ENCODE measurements around the gene MAP3K2. TPM values are rescaled to one million over a fixed set of nuclear protein-coding genes. Genes with fewer than 3 reads are reported as not detected.
"Not testable (repeated sequence)": the region's sequence is repeated elsewhere in the genome, so short reads cannot be mapped to it uniquely, and the experiment has no call there.

MAP3K2 gene
- total and polyA plus RNA-seq, 2 experiments from 2014 or later = 10.2 to 23.5 TPM

DNA sequence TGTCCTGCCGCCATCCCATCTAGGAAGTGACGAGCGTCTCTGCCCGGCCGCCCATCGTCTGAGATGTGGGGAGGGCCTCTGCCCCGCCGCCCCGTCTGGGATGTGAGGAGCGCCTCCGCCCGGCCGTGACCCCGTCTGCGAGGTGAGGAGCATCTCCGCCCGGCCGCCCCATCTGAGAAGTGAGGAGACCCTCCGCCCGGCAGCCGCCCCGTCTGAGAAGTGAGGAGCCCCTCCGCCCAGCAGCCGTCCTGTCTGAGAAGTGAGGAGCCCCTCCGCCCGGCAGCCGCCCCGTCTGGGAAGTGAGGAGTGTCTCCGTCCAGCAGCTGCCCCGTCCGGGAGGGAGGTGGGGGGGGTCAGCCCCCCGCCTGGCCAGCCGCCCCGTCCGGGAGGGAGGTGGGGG lies 34.6 kb downstream of the MAP3K2 start:
- H3K27ac ChIP-seq (ENCODE audit: low read depth); H3K27ac Mint-ChIP-seq; H3K9me2 ChIP-seq (ENCODE audit: insufficient read depth); H3F3A ChIP-seq (replicated peaks; ENCODE audit: low read depth); H3K4me3 Mint-ChIP-seq; H3K27me3 Mint-ChIP-seq (ENCODE audit: insufficient read depth, low read depth, poor library complexity); H3K4me1 Mint-ChIP-seq; DNase-seq (ENCODE audit: low spot score); H3K4me1 ChIP-seq (ENCODE audit: insufficient read depth); H3K4me2 ChIP-seq; H2AFZ ChIP-seq; H3K36me3 Mint-ChIP-seq (ENCODE audit: low read depth); H3K4me3 ChIP-seq; H3K27me3 ChIP-seq (ENCODE audit: insufficient read depth); H3K36me3 ChIP-seq (ENCODE audit: insufficient read depth); H4K20me1 ChIP-seq (replicated peaks; ENCODE audit: insufficient read depth); ATAC-seq: not testable (repeated sequence)
- H3K9me3 Mint-ChIP-seq = peaks cover 10% of the 10 kb centered on the region; the same call in 2 of the 3 replicates
- H3K79me2 ChIP-seq (replicated peaks; ENCODE audit: insufficient read depth) = peaks cover 78% of the 10 kb centered on the region

- ATAC-seq = no peak
- Histone ChIP-seq H3K4me2 (no peak overlapping the region), H3K36me3 (ENCODE audit: insufficient read depth) (no peaks in the 10 kb centered on the region), H2AFZ (no peak overlapping the region), H3K27me3 (ENCODE audit: insufficient read depth) (no peaks in the 10 kb centered on the region), H3K4me1 (ENCODE audit: insufficient read depth) (no peaks in the 10 kb centered on the region; the same call in 1 of the 2 replicates), H3K9me2 (ENCODE audit: insufficient read depth) (no peaks in the 10 kb centered on the region), H4K20me1 (replicated peaks; ENCODE audit: insufficient read depth) (peaks cover 6% of the 10 kb centered on the region; the same call in 1 of the 2 replicates), H3K79me2 (replicated peaks; ENCODE audit: insufficient read depth) (peaks cover 78% of the 10 kb centered on the region), H3F3A (replicated peaks; ENCODE audit: low read depth) (no peaks in the 10 kb centered on the region), H3K4me3 (no peak overlapping the region), H3K27ac (ENCODE audit: low read depth) (no peak overlapping the region)
- peaks cover 2% of the 10 kb centered on the region; the same call in 2 of the 3 replicates for H3K4me1 Mint-ChIP-seq
- H3K27me3 Mint-ChIP-seq (ENCODE audit: insufficient read depth, low read depth, poor library complexity) = no peaks in the 10 kb centered on the region
- no peak overlapping the region for H3K27ac Mint-ChIP-seq
- no peak overlapping the region for H3K4me3 Mint-ChIP-seq
- DNase-seq (ENCODE audit: low spot score) = no peak
- H3K36me3 Mint-ChIP-seq (ENCODE audit: low read depth) = peaks cover 9% of the 10 kb centered on the region; the same call in 2 of the 3 replicates
- TF ChIP-seq POLR2AphosphoS5 (IDR thresholded peaks at IDR 0.05; ENCODE audit: low read depth) (no peak), JUNB (IDR thresholded peaks at IDR 0.05; ENCODE audit: unreplicated experiment) (no peak), ZNF331 (CRISPR knock-in tag; IDR thresholded peaks at IDR 0.05; ENCODE audit: low read depth) (no peak)
- H3K9me3 Mint-ChIP-seq = peaks cover 10% of the 10 kb centered on the region; the same call in 2 of the 3 replicates
Observed at GRCh38 chr2:127351603-127352002, 36.2 kb downstream of the MAP3K2 start.

DNA sequence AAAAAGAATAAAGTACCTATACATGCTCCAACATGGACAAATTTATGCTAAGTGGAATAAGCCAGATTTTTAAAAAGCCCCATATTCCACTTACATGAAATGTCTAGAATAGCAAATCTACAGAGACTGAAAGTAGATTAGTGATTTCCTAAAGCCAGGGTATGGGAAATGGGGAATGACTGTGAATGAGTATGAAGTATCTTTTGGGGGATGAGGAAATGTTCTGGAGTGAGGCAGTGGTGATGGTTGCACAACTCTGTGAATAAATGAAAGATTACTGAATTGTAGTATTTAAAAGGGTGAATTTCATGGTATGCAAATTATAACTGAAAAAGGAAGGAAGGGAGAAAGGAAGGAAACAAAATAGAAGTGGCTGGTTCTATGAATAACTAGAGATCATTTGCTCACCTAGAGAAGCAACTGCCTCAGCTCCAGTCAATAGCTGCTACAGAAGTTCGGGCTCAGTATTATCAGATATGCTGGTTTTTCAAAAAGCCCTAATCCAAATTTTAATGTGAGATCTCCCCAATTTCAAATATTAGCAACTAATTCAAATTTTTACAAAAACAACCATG lies 39.3 kb downstream of the MAP3K2 start:
- no peak overlapping the region for H3K4me3 ChIP-seq
- no peaks in the 10 kb centered on the region for H3K4me1 ChIP-seq (ENCODE audit: insufficient read depth)
- H3F3A ChIP-seq (replicated peaks; ENCODE audit: low read depth) = no peaks in the 10 kb centered on the region
- no peak overlapping the region for H3K4me2 ChIP-seq
- H3K27me3 ChIP-seq (ENCODE audit: insufficient read depth) = no peaks in the 10 kb centered on the region
- 0 out of 2 replicates have a peak, but pooled peaks cover 6% of the 10 kb centered on the region for H4K20me1 ChIP-seq (replicated peaks; ENCODE audit: insufficient read depth)
- H3K27ac ChIP-seq (ENCODE audit: low read depth) = no peak overlapping the region
- ATAC-seq (no peak), DNase-seq (ENCODE audit: low spot score) (no peak)
- Mint-ChIP-seq H3K4me3 (no peak overlapping the region), H3K27me3 (ENCODE audit: insufficient read depth, low read depth, poor library complexity) (no peaks in the 10 kb centered on the region), H3K27ac (no peak overlapping the region), H3K9me3 (peaks cover 6% of the 10 kb centered on the region; the same call in 2 of the 3 replicates), H3K4me1 (peaks cover 2% of the 10 kb centered on the region; the same call in 1 of the 3 replicates), H3K36me3 (ENCODE audit: low read depth) (peaks cover 9% of the 10 kb centered on the region; the same call in 2 of the 3 replicates)
- H3K36me3 ChIP-seq (ENCODE audit: insufficient read depth) = no peaks in the 10 kb centered on the region
- H2AFZ ChIP-seq = no peak overlapping the region
- no peaks in the 10 kb centered on the region for H3K9me2 ChIP-seq (ENCODE audit: insufficient read depth)
- peaks cover 81% of the 10 kb centered on the region for H3K79me2 ChIP-seq (replicated peaks; ENCODE audit: insufficient read depth)
- TF ChIP-seq NANOG (IDR thresholded peaks at IDR 0.05; ENCODE audit: borderline replicate concordance) (no peak), REST (IDR thresholded peaks at IDR 0.05; ENCODE audit: unreplicated experiment) (no peak), CREB1 (CRISPR knock-in tag; IDR thresholded peaks at IDR 0.05; ENCODE audit: low read depth) (no peak)
- TF ChIP-seq, protein P1, sequence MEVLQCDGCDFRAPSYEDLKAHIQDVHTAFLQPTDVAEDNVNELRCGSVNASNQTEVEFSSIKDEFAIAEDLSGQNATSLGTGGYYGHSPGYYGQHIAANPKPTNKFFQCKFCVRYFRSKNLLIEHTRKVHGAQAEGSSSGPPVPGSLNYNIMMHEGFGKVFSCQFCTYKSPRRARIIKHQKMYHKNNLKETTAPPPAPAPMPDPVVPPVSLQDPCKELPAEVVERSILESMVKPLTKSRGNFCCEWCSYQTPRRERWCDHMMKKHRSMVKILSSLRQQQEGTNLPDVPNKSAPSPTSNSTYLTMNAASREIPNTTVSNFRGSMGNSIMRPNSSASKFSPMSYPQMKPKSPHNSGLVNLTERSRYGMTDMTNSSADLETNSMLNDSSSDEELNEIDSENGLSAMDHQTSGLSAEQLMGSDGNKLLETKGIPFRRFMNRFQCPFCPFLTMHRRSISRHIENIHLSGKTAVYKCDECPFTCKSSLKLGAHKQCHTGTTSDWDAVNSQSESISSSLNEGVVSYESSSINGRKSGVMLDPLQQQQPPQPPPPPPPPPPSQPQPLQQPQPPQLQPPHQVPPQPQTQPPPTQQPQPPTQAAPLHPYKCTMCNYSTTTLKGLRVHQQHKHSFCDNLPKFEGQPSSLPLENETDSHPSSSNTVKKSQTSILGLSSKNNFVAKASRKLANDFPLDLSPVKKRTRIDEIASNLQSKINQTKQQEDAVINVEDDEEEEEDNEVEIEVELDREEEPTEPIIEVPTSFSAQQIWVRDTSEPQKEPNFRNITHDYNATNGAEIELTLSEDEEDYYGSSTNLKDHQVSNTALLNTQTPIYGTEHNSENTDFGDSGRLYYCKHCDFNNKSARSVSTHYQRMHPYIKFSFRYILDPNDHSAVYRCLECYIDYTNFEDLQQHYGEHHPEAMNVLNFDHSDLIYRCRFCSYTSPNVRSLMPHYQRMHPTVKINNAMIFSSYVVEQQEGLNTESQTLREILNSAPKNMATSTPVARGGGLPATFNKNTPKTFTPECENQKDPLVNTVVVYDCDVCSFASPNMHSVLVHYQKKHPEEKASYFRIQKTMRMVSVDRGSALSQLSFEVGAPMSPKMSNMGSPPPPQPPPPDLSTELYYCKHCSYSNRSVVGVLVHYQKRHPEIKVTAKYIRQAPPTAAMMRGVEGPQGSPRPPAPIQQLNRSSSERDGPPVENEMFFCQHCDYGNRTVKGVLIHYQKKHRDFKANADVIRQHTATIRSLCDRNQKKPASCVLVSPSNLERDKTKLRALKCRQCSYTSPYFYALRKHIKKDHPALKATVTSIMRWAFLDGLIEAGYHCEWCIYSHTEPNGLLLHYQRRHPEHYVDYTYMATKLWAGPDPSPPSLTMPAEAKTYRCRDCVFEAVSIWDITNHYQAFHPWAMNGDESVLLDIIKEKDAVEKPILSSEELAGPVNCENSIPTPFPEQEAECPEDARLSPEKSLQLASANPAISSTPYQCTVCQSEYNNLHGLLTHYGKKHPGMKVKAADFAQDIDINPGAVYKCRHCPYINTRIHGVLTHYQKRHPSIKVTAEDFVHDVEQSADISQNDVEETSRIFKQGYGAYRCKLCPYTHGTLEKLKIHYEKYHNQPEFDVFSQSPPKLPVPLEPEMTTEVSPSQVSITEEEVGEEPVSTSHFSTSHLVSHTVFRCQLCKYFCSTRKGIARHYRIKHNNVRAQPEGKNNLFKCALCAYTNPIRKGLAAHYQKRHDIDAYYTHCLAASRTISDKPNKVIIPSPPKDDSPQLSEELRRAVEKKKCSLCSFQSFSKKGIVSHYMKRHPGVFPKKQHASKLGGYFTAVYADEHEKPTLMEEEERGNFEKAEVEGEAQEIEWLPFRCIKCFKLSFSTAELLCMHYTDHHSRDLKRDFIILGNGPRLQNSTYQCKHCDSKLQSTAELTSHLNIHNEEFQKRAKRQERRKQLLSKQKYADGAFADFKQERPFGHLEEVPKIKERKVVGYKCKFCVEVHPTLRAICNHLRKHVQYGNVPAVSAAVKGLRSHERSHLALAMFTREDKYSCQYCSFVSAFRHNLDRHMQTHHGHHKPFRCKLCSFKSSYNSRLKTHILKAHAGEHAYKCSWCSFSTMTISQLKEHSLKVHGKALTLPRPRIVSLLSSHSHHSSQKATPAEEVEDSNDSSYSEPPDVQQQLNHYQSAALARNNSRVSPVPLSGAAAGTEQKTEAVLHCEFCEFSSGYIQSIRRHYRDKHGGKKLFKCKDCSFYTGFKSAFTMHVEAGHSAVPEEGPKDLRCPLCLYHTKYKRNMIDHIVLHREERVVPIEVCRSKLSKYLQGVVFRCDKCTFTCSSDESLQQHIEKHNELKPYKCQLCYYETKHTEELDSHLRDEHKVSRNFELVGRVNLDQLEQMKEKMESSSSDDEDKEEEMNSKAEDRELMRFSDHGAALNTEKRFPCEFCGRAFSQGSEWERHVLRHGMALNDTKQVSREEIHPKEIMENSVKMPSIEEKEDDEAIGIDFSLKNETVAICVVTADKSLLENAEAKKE (CRISPR knock-in tag; IDR thresholded peaks at IDR 0.05) = no peak
